Adipocyte (in vitro differentiated cells): ENCODE results near the gene WRAP73.

ENCODE experiments used
- DNase-seq: peaks from one replicate; pipeline ENCODE4 v3.0.0-alpha.2; 2015; ENCODE audit warnings: low read depth
- H3K27me3 ChIP-seq: replicated peaks from 2 replicates; pipeline ENCODE4 v1.7.0; 2013; ENCODE audit warnings: mild to moderate bottlenecking, low read length, moderate library complexity; ENCODE audit not compliant: control insufficient read depth, insufficient read depth
- H3K36me3 ChIP-seq: 2 replicates; pipeline ENCODE4 v1.7.0; 2013; ENCODE audit warnings: low read length, mild to moderate bottlenecking, moderate library complexity; ENCODE audit not compliant: control insufficient read depth, insufficient read depth, severe bottlenecking
- H3K4me1 ChIP-seq: 2 replicates; pipeline ENCODE4 v1.7.0; 2013; ENCODE audit warnings: mild to moderate bottlenecking, low read length, moderate library complexity; ENCODE audit not compliant: control insufficient read depth, insufficient read depth
- H3K4me3 ChIP-seq: 2 replicates; pipeline ENCODE4 v1.7.0; 2013; ENCODE audit warnings: mild to moderate bottlenecking, low read length, moderate library complexity
- H3K9ac ChIP-seq: 2 replicates; pipeline ENCODE4 v1.7.0; 2013; ENCODE audit warnings: mild to moderate bottlenecking, low read length, moderate library complexity
- H3K9me3 ChIP-seq: 2 replicates; pipeline ENCODE4 v1.7.0; 2013; ENCODE audit warnings: mild to moderate bottlenecking, low read length, moderate library complexity; ENCODE audit not compliant: control insufficient read depth

Gene WRAP73

GRCh38 chr1:3690282-3691065 is 40.6 kb upstream of the WRAP73 start:
- no peak for DNase-seq
- Histone ChIP-seq H3K36me3 (no peaks in the 10 kb centered on the region), H3K9me3 (no peaks in the 10 kb centered on the region), H3K27me3 (peaks cover 37% of the 10 kb centered on the region), H3K4me3 (no peak overlapping the region), H3K9ac (no peak overlapping the region), H3K4me1 (no peaks in the 10 kb centered on the region)

- Histone ChIP-seq H3K9ac (no peak overlapping the region), H3K4me1 (no peaks in the 10 kb centered on the region), H3K36me3 (no peaks in the 10 kb centered on the region), H3K27me3 (peaks cover 43% of the 10 kb centered on the region), H3K4me3 (no peak overlapping the region), H3K9me3 (no peaks in the 10 kb centered on the region)
- DNase-seq: no peak
Measured at GRCh38 chr1:3689138-3689750, 39.3 kb upstream of the WRAP73 start.

DNA sequence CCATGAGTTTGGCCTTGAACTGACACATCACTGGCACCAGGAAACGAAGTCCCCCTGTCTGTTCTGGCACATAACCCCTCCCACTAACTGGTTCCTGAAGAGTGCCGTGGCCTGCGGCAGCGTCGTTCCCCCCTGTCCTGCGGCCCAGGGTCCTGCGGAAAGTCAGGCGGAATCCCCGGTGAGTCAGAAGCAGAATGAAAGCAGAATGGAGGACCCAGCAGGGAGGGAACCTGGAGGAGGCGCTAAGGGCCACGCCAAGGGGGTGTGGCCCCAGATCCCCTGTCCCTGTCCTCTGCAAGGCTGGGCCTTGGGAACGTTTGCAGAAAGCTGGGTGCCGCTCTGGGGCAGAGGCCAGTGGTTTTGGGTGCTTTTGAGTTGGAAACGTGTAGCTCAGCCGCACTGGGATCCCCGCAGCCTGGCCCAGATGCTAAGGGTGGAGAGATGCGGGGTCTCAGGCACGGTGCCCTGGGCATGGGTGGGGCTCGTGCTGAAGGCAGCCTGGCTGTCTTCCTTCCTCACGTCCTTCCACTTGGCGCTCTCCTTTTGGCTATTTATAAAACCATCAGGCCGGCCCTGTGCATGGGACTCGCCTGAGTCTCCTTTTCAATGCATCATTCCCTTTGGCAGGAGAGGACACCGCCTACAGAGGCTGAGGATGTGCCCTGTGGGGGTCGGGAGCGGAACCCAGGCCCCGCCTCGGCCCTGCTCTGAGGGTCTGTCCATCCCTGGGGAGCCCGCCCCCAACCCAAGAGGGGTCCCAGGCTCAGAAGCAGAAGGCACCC is 38.6 kb upstream of the WRAP73 start:
- Histone ChIP-seq H3K36me3 (no peaks in the 10 kb centered on the region), H3K4me1 (no peaks in the 10 kb centered on the region), H3K27me3 (peaks cover 43% of the 10 kb centered on the region), H3K9ac (no peak overlapping the region), H3K9me3 (no peaks in the 10 kb centered on the region), H3K4me3 (no peak overlapping the region)
- no peak for DNase-seq

DNA sequence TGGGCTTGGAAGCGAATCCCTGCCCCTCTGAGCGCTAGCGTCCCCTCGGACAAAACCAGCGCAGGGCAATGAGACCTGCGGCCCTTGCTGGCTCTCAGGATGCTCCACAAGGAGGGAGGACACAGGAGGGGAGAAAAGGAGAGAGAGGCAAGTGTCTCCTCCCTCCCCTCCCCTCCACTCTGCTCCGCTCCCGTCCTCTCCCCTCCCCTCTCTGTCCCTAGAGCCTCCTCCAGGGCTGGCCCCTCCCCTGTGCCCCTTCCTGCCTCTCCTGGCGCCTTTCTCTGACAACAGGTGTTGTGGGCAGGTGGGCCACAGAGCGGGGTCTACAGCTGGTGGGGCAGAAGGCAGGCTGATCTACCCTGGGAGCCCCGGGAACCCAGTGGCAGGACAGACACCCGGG is 37.6 kb upstream of the WRAP73 start:
- no peaks in the 10 kb centered on the region for H3K36me3 ChIP-seq
- no peaks in the 10 kb centered on the region for H3K9me3 ChIP-seq
- no peak overlapping the region for H3K9ac ChIP-seq
- no peak for DNase-seq
- H3K4me3 ChIP-seq: no peak overlapping the region
- no peaks in the 10 kb centered on the region for H3K4me1 ChIP-seq
- peaks cover 45% of the 10 kb centered on the region for H3K27me3 ChIP-seq

DNA sequence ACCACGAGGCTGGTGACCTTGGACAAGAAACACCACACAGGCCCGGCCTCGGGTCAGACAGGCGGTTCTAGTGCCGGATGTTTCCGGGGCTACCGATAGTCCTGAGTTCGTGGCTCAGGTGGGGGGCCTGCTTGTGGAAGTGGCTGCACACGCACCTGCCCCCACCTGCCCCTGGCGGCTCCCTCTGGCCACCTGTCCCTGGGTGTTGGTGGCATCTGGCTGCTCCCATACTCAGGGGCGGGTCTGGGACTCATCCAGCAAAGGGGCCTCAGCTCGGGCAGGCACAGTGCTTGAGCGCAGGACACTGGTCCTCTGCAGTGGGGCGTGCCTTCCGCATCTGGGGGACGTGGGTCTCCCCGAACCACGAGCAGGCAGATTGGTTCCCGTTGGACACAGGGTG is 36.0 kb upstream of the WRAP73 start:
- H3K9me3 ChIP-seq: no peaks in the 10 kb centered on the region
- peaks cover 32% of the 10 kb centered on the region for H3K27me3 ChIP-seq
- no peak for DNase-seq
- no peaks in the 10 kb centered on the region for H3K4me1 ChIP-seq
- no peak overlapping the region for H3K9ac ChIP-seq
- H3K4me3 ChIP-seq: no peak overlapping the region
- no peaks in the 10 kb centered on the region for H3K36me3 ChIP-seq

- no peak overlapping the region for H3K9ac ChIP-seq
Measured at GRCh38 chr1:3685222-3685621, 35.3 kb upstream of the WRAP73 start.

GRCh38 chr1:3683992-3684391 is 34.1 kb upstream of the WRAP73 start:
- DNase-seq: no peak
- H3K4me1 ChIP-seq: no peaks in the 10 kb centered on the region
- H3K36me3 ChIP-seq: no peaks in the 10 kb centered on the region
- no peak overlapping the region for H3K4me3 ChIP-seq
- H3K9ac ChIP-seq: no peak overlapping the region
- H3K9me3 ChIP-seq: no peaks in the 10 kb centered on the region
- peaks cover 38% of the 10 kb centered on the region for H3K27me3 ChIP-seq

More at GRCh38 chr1:3685222-3685621, 35.3 kb upstream of the WRAP73 start:
- Histone ChIP-seq H3K4me3 (no peak overlapping the region), H3K36me3 (no peaks in the 10 kb centered on the region), H3K9me3 (no peaks in the 10 kb centered on the region), H3K27me3 (peaks cover 29% of the 10 kb centered on the region), H3K4me1 (no peaks in the 10 kb centered on the region)
- no peak for DNase-seq

GRCh38 chr1:3683197-3683596 is 33.3 kb upstream of the WRAP73 start:
- H3K36me3 ChIP-seq: no peaks in the 10 kb centered on the region
- no peak for DNase-seq
- no peaks in the 10 kb centered on the region for H3K9me3 ChIP-seq
- no peak overlapping the region for H3K4me3 ChIP-seq
- H3K9ac ChIP-seq: no peak overlapping the region
- H3K4me1 ChIP-seq: no peaks in the 10 kb centered on the region
- peaks cover 35% of the 10 kb centered on the region for H3K27me3 ChIP-seq

DNA sequence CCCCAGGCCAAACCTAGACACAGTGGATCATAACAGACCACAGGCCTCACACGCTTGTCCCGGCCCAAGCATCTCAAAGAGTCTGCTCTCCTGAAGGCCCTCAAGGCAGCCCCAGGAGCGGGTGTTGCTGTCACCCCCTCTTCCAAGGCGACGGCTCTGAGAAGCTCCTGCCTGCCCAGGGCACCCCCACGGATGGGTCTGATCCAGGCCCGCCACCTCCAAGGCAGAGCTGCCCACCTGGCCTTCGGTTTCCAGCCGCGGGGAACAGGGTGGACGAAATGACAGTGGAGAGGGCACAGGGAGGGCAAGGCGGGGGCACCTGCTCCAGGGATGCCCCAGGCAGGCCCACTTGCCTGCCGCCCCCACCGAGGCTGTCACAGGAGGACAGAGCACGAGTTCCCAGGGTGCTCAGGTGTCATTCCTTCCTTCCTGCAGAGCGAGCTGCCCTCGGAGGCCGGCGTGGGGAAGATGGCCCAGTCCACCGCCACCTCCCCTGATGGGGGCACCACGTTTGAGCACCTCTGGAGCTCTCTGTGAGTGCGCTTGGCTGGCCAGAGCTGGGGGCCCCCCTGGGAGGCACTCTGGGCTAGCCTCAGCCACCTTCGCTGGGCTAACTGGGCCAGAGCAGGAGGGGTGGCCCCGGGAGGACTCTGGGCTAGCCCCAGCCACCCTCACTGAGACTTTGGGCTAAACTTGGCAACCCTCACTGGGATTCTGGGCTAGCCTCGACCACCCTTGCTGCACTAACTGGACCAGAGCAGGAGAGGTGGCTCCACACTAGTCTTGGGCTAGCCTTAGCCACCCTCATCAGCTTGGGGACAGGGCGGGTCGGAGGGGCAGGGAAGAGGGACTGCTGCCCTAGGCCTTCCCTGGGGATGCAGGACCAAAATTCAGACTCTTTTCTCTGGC is 32.2 kb upstream of the WRAP73 start:
- Histone ChIP-seq H3K36me3 (no peaks in the 10 kb centered on the region), H3K4me1 (no peaks in the 10 kb centered on the region), H3K9me3 (no peaks in the 10 kb centered on the region), H3K4me3 (no peak overlapping the region), H3K27me3 (peaks cover 36% of the 10 kb centered on the region), H3K9ac (no peak overlapping the region)
- no peak for DNase-seq

GRCh38 chr1:3681231-3681897 is 31.5 kb upstream of the WRAP73 start:
- Histone ChIP-seq H3K4me1 (no peaks in the 10 kb centered on the region), H3K4me3 (no peak overlapping the region), H3K9ac (no peak overlapping the region), H3K9me3 (no peaks in the 10 kb centered on the region), H3K36me3 (no peaks in the 10 kb centered on the region), H3K27me3 (peaks cover 39% of the 10 kb centered on the region)
- no peak for DNase-seq
